HG02973 (cell line): ENCODE measurements around the gene RPP25.
"Not testable (repeated sequence)": the region's sequence is repeated elsewhere in the genome, so short reads cannot be mapped to it uniquely, and the experiment has no call there.

Experiments used
- ATAC-seq: cut with Tn5 transposase; IDR thresholded peaks from one replicate; pipeline ENCODE4 v1.9.1; 2021; ENCODE audit warnings: moderate library complexity; ENCODE audit not compliant: unreplicated experiment

Gene RPP25

GRCh38 chr15:74963213-74963612 lies 6.6 kb upstream of the RPP25 start:
- ATAC-seq: no peak

- no peak for ATAC-seq
Measured at GRCh38 chr15:74962671-74963070, 6.1 kb upstream of the RPP25 start.

- ATAC-seq: no peak
Measured at GRCh38 chr15:74962219-74962618, 5.6 kb upstream of the RPP25 start.

- ATAC-seq: no peak
Measured at GRCh38 chr15:74961616-74962015, 5.0 kb upstream of the RPP25 start.

GRCh38 chr15:74960995-74961588 lies 4.5 kb upstream of the RPP25 start:
- ATAC-seq: no peak

- ATAC-seq: no peak
Measured at GRCh38 chr15:74960286-74960685, 3.7 kb upstream of the RPP25 start.

- ATAC-seq: no peak
Measured at GRCh38 chr15:74959586-74959939, 3.0 kb upstream of the RPP25 start.

- no peak for ATAC-seq
Measured at GRCh38 chr15:74958908-74959585, 2.5 kb upstream of the RPP25 start.

- no peak for ATAC-seq
Measured at GRCh38 chr15:74958320-74958907, 1.8 kb upstream of the RPP25 start.

- ATAC-seq: no peak
Measured at GRCh38 chr15:74957476-74958035, 984 bp upstream of the RPP25 start.

- ATAC-seq: peak; percentile 39
Measured at GRCh38 chr15:74955796-74956647, 550 bp downstream of the RPP25 start.

- ATAC-seq: no peak
Measured at GRCh38 chr15:74955017-74955416, 1.6 kb downstream of the RPP25 start.

GRCh38 chr15:74954515-74954914 lies 2.1 kb downstream of the RPP25 start:
- ATAC-seq: no peak

- no peak for ATAC-seq
Measured at GRCh38 chr15:74951006-74951405, 5.6 kb downstream of the RPP25 start.

GRCh38 chr15:74950078-74950908 lies 6.3 kb downstream of the RPP25 start:
- no peak for ATAC-seq

- peak; percentile 81 for ATAC-seq
Measured at GRCh38 chr15:74937590-74938371, 18.8 kb downstream of the RPP25 start, which contains the start of gene COX5A. Gene COX5A (minus strand): TSS chr15:74938073. CDS start chr15:74938014, 59 bp downstream.

GRCh38 chr15:74937272-74937589 lies 19.3 kb downstream of the RPP25 start:
- ATAC-seq: no peak

GRCh38 chr15:74935193-74935592 lies 21.4 kb downstream of the RPP25 start:
- ATAC-seq: not testable (repeated sequence)

GRCh38 chr15:74933573-74933972 lies 23.0 kb downstream of the RPP25 start:
- no peak for ATAC-seq

- ATAC-seq: no peak
Measured at GRCh38 chr15:74928771-74929198, 27.8 kb downstream of the RPP25 start.
